ENCODE data around the gene CDK7. TPM values are rescaled to one million over a fixed set of nuclear protein-coding genes. Genes with fewer than 3 reads are reported as not detected.

Gene CDK7
- total RNA-seq, 2 donors from 2014 or later, result 9.2 to 23.4 TPM

GRCh38 chr5:69238760-69239251, 4.1 kb downstream of the CDK7 start:
- Histone ChIP-seq H3K27ac (no peak overlapping the region), H3K36me3 (no peaks in the 10 kb centered on the region), H3K4me3 (no peak overlapping the region), H3K4me1 (ENCODE audit: control insufficient read depth in 1 of 2, low read depth in 2 of 2) (peaks cover 10 to 19% of the 10 kb centered on the region in 2 donors), H3K27me3 (replicated peaks; ENCODE audit: insufficient read depth) (no peaks in the 10 kb centered on the region), H3K9me3 (no peaks in the 10 kb centered on the region)
- no peak for ATAC-seq (ENCODE audit: insufficient number of reproducible peaks, low FRiP score, low read depth)
- DNase-seq (ENCODE audit: low spot score), result no peak
- TF ChIP-seq CTCF (IDR thresholded peaks at IDR 0.05), result no peak

- Histone ChIP-seq H3K36me3 (no peaks in the 10 kb centered on the region), H3K27me3 (replicated peaks; ENCODE audit: insufficient read depth) (no peaks in the 10 kb centered on the region), H3K27ac (no peak overlapping the region), H3K4me1 (ENCODE audit: control insufficient read depth in 1 of 2, low read depth in 2 of 2) (peaks cover 0 to 9% of the 10 kb centered on the region in 2 donors), H3K9me3 (no peaks in the 10 kb centered on the region), H3K4me3 (no peak overlapping the region)
- ATAC-seq (ENCODE audit: insufficient number of reproducible peaks, low FRiP score, low read depth) (no peak), DNase-seq (ENCODE audit: low spot score) (no peak)
- TF ChIP-seq CTCF (IDR thresholded peaks at IDR 0.05), result no peak
Observed at GRCh38 chr5:69242215-69242927, 7.7 kb downstream of the CDK7 start.

- H3K4me3 ChIP-seq, result no peak overlapping the region
- no peak for TF ChIP-seq CTCF (IDR thresholded peaks at IDR 0.05)
- ATAC-seq (ENCODE audit: insufficient number of reproducible peaks, low FRiP score, low read depth) (no peak), DNase-seq (ENCODE audit: low spot score) (no peak)
- H3K9me3 ChIP-seq, result no peaks in the 10 kb centered on the region
- no peaks in the 10 kb centered on the region for H3K36me3 ChIP-seq
- peaks cover 0 to 2% of the 10 kb centered on the region in 2 donors for H3K4me1 ChIP-seq (ENCODE audit: control insufficient read depth in 1 of 2, low read depth in 2 of 2)
- no peaks in the 10 kb centered on the region for H3K27me3 ChIP-seq (replicated peaks; ENCODE audit: insufficient read depth)
- H3K27ac ChIP-seq, result no peak overlapping the region
Observed at GRCh38 chr5:69245031-69245430, 10.3 kb downstream of the CDK7 start.

GRCh38 chr5:69248019-69248418, 13.3 kb downstream of the CDK7 start:
- ATAC-seq (ENCODE audit: insufficient number of reproducible peaks, low FRiP score, low read depth), result no peak
- TF ChIP-seq CTCF (IDR thresholded peaks at IDR 0.05), result no peak
- Histone ChIP-seq H3K4me1 (ENCODE audit: control insufficient read depth in 1 of 2, low read depth in 2 of 2) (no peaks in the 10 kb centered on the region), H3K27ac (no peak overlapping the region), H3K9me3 (no peaks in the 10 kb centered on the region), H3K36me3 (no peaks in the 10 kb centered on the region), H3K27me3 (replicated peaks; ENCODE audit: insufficient read depth) (no peaks in the 10 kb centered on the region), H3K4me3 (no peak overlapping the region)
- no peak for DNase-seq (ENCODE audit: low spot score)

GRCh38 chr5:69250593-69250992, 15.9 kb downstream of the CDK7 start:
- no peak overlapping the region for H3K27ac ChIP-seq
- DNase-seq (ENCODE audit: low spot score) (no peak), ATAC-seq (ENCODE audit: insufficient number of reproducible peaks, low FRiP score, low read depth) (no peak)
- no peak for TF ChIP-seq CTCF (IDR thresholded peaks at IDR 0.05)
- H3K36me3 ChIP-seq, result no peaks in the 10 kb centered on the region
- no peaks in the 10 kb centered on the region for H3K27me3 ChIP-seq (replicated peaks; ENCODE audit: insufficient read depth)
- H3K4me1 ChIP-seq (ENCODE audit: control insufficient read depth in 1 of 2, low read depth in 2 of 2), result no peaks in the 10 kb centered on the region
- no peak overlapping the region for H3K4me3 ChIP-seq
- H3K9me3 ChIP-seq, result no peaks in the 10 kb centered on the region

All from thoracic aorta (tissue), 2 donors.